Suppressor macrophage (primary cell): ENCODE results near the gene WDR45.

Experiments used
- DNase-seq, 4 experiments: peaks; one replicate each; pipeline ENCODE4 v3.0.0-alpha.2; 2020 to 2022

The WDR45 gene

DNA sequence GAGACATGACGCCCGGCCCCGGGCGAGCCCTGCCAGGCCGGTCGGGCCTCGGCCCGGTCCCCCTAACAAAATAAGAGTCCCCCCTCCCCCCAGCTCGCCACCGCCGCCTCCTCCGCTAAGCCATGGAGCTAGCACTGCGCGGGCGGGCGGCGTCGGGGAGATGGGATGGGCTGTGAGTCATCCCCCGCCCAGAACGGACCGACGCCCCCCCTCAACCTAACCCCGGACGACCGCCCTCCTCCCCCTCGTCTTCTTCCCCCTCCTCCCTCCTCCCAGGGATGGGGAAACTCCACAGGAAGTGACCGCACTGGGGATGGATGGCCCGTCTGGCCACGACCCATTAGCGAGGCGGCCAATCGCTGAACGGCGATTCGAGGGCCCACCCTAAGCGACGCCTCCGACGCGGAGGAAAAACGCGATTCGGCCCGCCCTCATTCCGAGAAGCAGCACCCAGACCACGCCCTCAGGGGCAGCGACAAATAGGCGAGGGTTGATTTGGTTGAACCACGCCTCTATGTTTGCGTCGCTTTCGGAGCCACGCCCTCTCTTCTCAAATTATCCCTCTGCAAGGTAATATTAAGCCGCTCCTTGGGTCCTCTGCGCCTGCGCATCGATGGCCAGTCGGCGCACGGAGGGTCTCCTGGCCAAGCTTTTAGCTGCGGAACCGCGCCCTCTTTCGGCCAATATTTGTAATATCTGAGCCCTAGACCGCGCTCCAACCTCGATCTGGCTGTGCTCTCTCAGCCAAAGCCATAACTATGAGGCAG is 36.3 kb downstream of the WDR45 start, which contains the start of gene TFE3:
TFE3 (minus strand) TSS at position 138 of the 767 bp plus-strand sequence; CDS start at position 7, 131 bp downstream.
- peak; percentile 96 to 98 (median 97) for DNase-seq

- no peak for DNase-seq
Observed at GRCh38 chrX:49042581-49043219, 37.0 kb downstream of the WDR45 start.

DNA sequence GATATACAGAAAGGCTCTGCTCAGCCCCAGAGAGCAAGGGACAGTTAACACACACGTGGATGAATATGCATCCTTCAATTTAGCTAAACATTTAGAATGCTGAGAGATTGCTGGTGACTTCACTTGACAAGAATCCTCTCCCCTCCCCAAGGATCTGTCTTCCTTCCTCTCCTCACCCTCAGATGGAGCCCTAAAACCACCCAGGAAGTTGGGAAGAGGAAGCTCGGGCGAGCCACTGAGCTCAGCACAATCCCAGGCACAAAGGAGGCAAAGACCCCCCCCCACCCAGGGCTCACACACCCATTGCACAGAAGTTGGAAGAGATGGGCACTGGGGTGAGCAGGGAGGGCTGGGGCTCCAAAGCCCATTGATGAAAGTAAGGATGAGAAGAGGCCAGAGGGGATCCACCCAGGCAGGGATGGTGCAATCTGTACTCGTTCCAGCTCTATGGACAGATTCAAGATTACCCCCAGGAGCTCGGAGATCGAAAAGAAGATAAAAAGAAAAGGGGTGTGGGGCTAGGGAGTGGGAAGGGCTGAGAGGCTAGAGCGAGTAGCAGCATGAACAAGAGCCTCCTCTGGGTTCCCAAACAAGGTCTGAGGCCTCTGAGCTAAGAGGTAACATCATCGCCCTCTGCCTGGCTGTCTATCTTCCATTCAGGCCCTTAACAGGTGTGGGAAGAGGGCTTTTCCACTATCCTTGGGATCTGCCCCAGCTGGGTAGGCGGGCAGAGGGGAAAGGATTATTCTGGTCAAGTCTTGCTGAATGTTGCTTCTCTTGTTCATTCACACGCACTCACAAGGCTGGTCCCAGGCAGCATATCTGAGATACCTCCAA is 37.7 kb downstream of the WDR45 start:
- peak; percentile 5 to 66 (median 50) for DNase-seq

GRCh38 chrX:49040376-49040955 is 39.2 kb downstream of the WDR45 start:
- peak in 1 of 4 experiments; percentile 5 for DNase-seq

GRCh38 chrX:49039598-49040375 is 39.9 kb downstream of the WDR45 start:
- peak; percentile 61 to 87 (median 82) for DNase-seq

GRCh38 chrX:49037883-49038475 is 41.7 kb downstream of the WDR45 start:
- DNase-seq = peak in 2 of 4 experiments; percentile 11 to 23

- DNase-seq = no peak
Observed at GRCh38 chrX:49030283-49030682, 49.4 kb downstream of the WDR45 start.

DNA sequence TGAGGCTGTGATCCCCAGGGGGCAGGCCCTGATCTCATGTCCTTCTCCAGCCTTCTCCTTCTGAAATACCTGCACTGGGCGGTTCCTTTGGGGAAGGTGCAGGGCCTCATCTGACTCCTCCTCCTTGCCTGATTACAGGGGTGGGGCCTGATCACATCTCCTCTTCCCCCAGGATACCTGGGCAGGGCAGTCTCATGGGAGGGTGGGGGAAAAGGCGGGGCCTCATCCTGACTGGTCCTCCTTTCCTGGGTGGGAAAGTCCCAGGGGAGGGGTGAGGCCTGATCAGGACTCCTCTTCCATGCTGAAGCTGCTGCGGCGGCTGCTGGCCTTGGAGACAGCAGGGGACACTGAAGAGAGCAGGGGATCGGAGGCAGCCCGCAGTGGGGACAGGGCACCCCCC is 49.8 kb downstream of the WDR45 start:
- no peak for DNase-seq
